ENCODE results near the gene PRKCH.

PRKCH gene

GRCh38 chr14:61379639-61380184, 58.3 kb downstream of the PRKCH start:
- H3K4me3 ChIP-seq (ENCODE audit: low read depth in 1 of 2, low read length in 2 of 2): no peak overlapping the region
- no peak for TF ChIP-seq EZH2 (IDR thresholded peaks at IDR 0.05; ENCODE audit: borderline replicate concordance, low read depth, low read length, severe bottlenecking)
- TF ChIP-seq, protein P1, sequence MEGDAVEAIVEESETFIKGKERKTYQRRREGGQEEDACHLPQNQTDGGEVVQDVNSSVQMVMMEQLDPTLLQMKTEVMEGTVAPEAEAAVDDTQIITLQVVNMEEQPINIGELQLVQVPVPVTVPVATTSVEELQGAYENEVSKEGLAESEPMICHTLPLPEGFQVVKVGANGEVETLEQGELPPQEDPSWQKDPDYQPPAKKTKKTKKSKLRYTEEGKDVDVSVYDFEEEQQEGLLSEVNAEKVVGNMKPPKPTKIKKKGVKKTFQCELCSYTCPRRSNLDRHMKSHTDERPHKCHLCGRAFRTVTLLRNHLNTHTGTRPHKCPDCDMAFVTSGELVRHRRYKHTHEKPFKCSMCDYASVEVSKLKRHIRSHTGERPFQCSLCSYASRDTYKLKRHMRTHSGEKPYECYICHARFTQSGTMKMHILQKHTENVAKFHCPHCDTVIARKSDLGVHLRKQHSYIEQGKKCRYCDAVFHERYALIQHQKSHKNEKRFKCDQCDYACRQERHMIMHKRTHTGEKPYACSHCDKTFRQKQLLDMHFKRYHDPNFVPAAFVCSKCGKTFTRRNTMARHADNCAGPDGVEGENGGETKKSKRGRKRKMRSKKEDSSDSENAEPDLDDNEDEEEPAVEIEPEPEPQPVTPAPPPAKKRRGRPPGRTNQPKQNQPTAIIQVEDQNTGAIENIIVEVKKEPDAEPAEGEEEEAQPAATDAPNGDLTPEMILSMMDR (IDR thresholded peaks at IDR 0.05; ENCODE audit: borderline replicate concordance, extremely low read depth, low read length, poor library complexity, severe bottlenecking): no peak
- no peaks in the 10 kb centered on the region for H3K27me3 ChIP-seq (ENCODE audit: insufficient read depth, low read length, poor library complexity)
- H3K27ac ChIP-seq (ENCODE audit: low read length): peak overlapping the region; percentile 11; the same call in 1 of the 2 replicates
- H3K4me2 ChIP-seq (ENCODE audit: insufficient read depth, low read length): no peak overlapping the region
- peaks cover 50% of the 10 kb centered on the region for H4K20me1 ChIP-seq (ENCODE audit: insufficient read depth, low read length)
- peaks cover 100% of the 10 kb centered on the region for H3K79me2 ChIP-seq (ENCODE audit: insufficient read depth, low read length)
- no peak overlapping the region for H2AFZ ChIP-seq (ENCODE audit: low read depth, low read length)
- DNase-seq (no peak), ATAC-seq (ENCODE audit: insufficient read depth, low read depth) (no peak; the same call in 2 of the 3 replicates)
- H3K9ac ChIP-seq (ENCODE audit: low read depth, low read length): no peak overlapping the region
- H3K9me3 ChIP-seq (ENCODE audit: insufficient read depth, low read length, severe bottlenecking): peaks cover 4% of the 10 kb centered on the region
- H3K36me3 ChIP-seq (ENCODE audit: insufficient read depth, low read length): peaks cover 5% of the 10 kb centered on the region
- H3K4me1 ChIP-seq (ENCODE audit: insufficient read depth, low read length): peaks cover 57% of the 10 kb centered on the region

- no peaks in the 10 kb centered on the region for H3K27me3 ChIP-seq (ENCODE audit: insufficient read depth, low read length, poor library complexity)
- H4K20me1 ChIP-seq (ENCODE audit: insufficient read depth, low read length): peaks cover 61% of the 10 kb centered on the region
- no peaks in the 10 kb centered on the region for H3K9me3 ChIP-seq (ENCODE audit: insufficient read depth, low read length, severe bottlenecking)
- no peak overlapping the region for H3K4me2 ChIP-seq (ENCODE audit: insufficient read depth, low read length)
- TF ChIP-seq, protein P1 (IDR thresholded peaks at IDR 0.05; ENCODE audit: borderline replicate concordance, extremely low read depth, low read length, poor library complexity, severe bottlenecking): no peak
- TF ChIP-seq EZH2 (IDR thresholded peaks at IDR 0.05; ENCODE audit: borderline replicate concordance, low read depth, low read length, severe bottlenecking): no peak
- ATAC-seq (ENCODE audit: insufficient read depth, low read depth) (no peak), DNase-seq (no peak)
- H3K79me2 ChIP-seq (ENCODE audit: insufficient read depth, low read length): peaks cover 99% of the 10 kb centered on the region
- H2AFZ ChIP-seq (ENCODE audit: low read depth, low read length): no peak overlapping the region
- H3K9ac ChIP-seq (ENCODE audit: low read depth, low read length): no peak overlapping the region
- H3K36me3 ChIP-seq (ENCODE audit: insufficient read depth, low read length): no peaks in the 10 kb centered on the region; the same call in 1 of the 2 replicates
- H3K27ac ChIP-seq (ENCODE audit: low read length): no peak overlapping the region
- peaks cover 70% of the 10 kb centered on the region for H3K4me1 ChIP-seq (ENCODE audit: insufficient read depth, low read length)
- no peak overlapping the region for H3K4me3 ChIP-seq (ENCODE audit: low read depth in 1 of 2, low read length in 2 of 2)
These were observed 59.6 kb downstream of the PRKCH start for GRCh38 chr14:61380984-61381383.

DNA sequence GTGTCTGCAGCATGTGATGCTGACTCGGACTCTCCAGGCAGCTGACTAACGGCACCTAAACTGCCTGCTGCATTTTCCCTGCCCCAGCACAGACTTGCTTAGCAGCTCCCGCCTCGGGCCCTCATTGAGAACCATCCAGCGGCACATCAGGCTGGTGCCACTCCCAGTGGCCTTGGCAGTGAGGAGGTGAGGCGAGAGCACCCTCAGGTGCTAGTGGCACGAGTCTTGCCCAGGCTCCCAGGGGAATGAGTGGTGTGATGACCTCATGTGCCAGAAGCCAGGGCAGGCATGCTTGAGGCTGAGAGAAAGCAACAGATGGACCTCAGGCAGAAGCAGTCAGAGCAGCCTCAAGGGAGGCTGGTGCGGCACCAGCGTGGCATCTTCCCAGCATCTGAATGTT, 60.2 kb downstream of the PRKCH start:
- Histone ChIP-seq H3K9ac (ENCODE audit: low read depth, low read length) (no peak overlapping the region), H3K36me3 (ENCODE audit: insufficient read depth, low read length) (no peaks in the 10 kb centered on the region; the same call in 1 of the 2 replicates), H3K4me3 (ENCODE audit: low read depth in 1 of 2, low read length in 2 of 2) (no peak overlapping the region), H3K4me2 (ENCODE audit: insufficient read depth, low read length) (no peak overlapping the region), H3K27ac (ENCODE audit: low read length) (peak overlapping the region; percentile 27; the same call in 1 of the 2 replicates), H3K4me1 (ENCODE audit: insufficient read depth, low read length) (peaks cover 76% of the 10 kb centered on the region), H3K9me3 (ENCODE audit: insufficient read depth, low read length, severe bottlenecking) (no peaks in the 10 kb centered on the region), H3K27me3 (ENCODE audit: insufficient read depth, low read length, poor library complexity) (no peaks in the 10 kb centered on the region), H3K79me2 (ENCODE audit: insufficient read depth, low read length) (peaks cover 99% of the 10 kb centered on the region), H2AFZ (ENCODE audit: low read depth, low read length) (no peak overlapping the region), H4K20me1 (ENCODE audit: insufficient read depth, low read length) (peaks cover 67% of the 10 kb centered on the region)
- ATAC-seq (ENCODE audit: insufficient read depth, low read depth) (no peak), DNase-seq (no peak)
- no peak for TF ChIP-seq EZH2 (IDR thresholded peaks at IDR 0.05; ENCODE audit: borderline replicate concordance, low read depth, low read length, severe bottlenecking)
- TF ChIP-seq, protein P1 (IDR thresholded peaks at IDR 0.05; ENCODE audit: borderline replicate concordance, extremely low read depth, low read length, poor library complexity, severe bottlenecking): no peak
